Endothelial cell (in vitro differentiated cells): ENCODE measurements around the gene RETREG3. TPM values are rescaled to one million over a fixed set of nuclear protein-coding genes. Genes with fewer than 3 reads are reported as not detected.
"Not testable (repeated sequence)": the region's sequence is repeated elsewhere in the genome, so short reads cannot be mapped to it uniquely, and the experiment has no call there.

Source experiments
- DNase-seq: peaks from one replicate; pipeline ENCODE4 v3.0.0; 2021; ENCODE audit warnings: low spot score
- H3K27ac Mint-ChIP-seq: one replicate; pipeline ENCODE4 v1.8.0; 2021; ENCODE audit warnings: mixed read lengths, inconsistent platforms; ENCODE audit not compliant: unreplicated experiment
- H3K27me3 Mint-ChIP-seq: one replicate; pipeline ENCODE4 v1.8.0; 2021; ENCODE audit warnings: mild to moderate bottlenecking, moderate library complexity, mixed read lengths, inconsistent platforms; ENCODE audit not compliant: unreplicated experiment
- H3K36me3 Mint-ChIP-seq: one replicate; pipeline ENCODE4 v1.8.0; 2021; ENCODE audit warnings: mild to moderate bottlenecking, low read depth, mixed read lengths, inconsistent platforms; ENCODE audit not compliant: unreplicated experiment
- H3K4me1 Mint-ChIP-seq: one replicate; pipeline ENCODE4 v1.8.0; 2021; ENCODE audit warnings: mild to moderate bottlenecking, mixed read lengths, inconsistent platforms; ENCODE audit not compliant: unreplicated experiment
- H3K4me3 Mint-ChIP-seq: one replicate; pipeline ENCODE4 v1.8.0; 2021; ENCODE audit warnings: mild to moderate bottlenecking, mixed read lengths, inconsistent platforms; ENCODE audit not compliant: unreplicated experiment
- H3K9me3 Mint-ChIP-seq: one replicate; pipeline ENCODE4 v1.8.0; 2021; ENCODE audit warnings: mixed read lengths, inconsistent platforms; ENCODE audit not compliant: unreplicated experiment
- total RNA-seq: library from RNA; stranded (reverse); fragmentation: NEBNext Ultra II Directional; extraction: Animal tissue kit (Norgen Biotek cat#: 25700); gene quantifications from one replicate; pipeline ENCODE4 v1.2.1, GENCODE V29; 2021; ENCODE audit not compliant: unreplicated experiment
- TF ChIP-seq, protein P1 (sequence below): fragments of 200-600 bp; sonication (generic); IDR thresholded peaks from one replicate; pipeline ENCODE4 v1.5.0; 2021; ENCODE audit warnings: antibody characterized with exemption; ENCODE audit not compliant: unreplicated experiment

Gene RETREG3
- total RNA-seq, 1 donor from 2014 or later = 92.1 TPM

DNA sequence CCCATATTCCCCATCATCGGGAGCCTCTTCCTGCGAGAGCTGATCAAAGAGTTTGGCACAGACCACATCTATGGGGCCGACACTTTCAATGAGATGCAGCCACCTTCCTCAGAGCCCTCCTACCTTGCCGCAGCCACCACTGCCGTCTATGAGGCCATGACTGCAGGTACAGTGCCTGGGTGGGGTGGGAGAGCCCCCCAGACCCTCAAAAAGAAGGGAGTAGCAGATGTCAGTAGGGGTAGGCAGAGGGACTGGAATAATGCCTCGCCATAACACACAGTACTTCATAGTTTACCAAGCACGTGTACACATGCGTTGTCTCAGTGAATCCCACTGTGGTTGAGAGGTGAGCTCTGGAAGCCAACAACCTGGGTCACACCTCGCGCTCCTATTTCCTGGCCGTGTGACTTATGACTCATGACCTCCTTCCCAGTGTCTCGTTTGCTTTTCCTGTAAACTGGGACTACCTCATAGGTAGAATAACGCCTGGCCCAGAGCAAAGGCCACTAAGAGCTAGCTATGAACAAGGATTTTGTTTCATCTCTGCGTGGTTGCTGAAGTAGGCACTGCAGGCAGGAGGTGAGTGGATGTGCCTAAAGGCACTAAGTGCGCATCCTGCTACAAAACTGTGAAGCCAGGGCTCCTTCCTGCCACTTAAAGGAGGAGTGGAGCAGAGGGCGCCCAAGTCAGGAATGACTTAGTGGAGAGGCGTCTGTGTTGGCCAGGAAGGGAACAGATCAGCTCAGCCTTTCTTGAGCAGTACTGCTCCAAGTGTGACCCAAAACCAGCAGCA is 67.9 kb downstream of the RETREG3 start:
- Mint-ChIP-seq H3K36me3 (peaks cover 15% of the 10 kb centered on the region), H3K4me3 (no peak overlapping the region), H3K9me3 (no peaks in the 10 kb centered on the region), H3K4me1 (peaks cover 10% of the 10 kb centered on the region), H3K27ac (peak overlapping the region; percentile 64), H3K27me3 (peaks cover 13% of the 10 kb centered on the region)
- TF ChIP-seq, protein P1, sequence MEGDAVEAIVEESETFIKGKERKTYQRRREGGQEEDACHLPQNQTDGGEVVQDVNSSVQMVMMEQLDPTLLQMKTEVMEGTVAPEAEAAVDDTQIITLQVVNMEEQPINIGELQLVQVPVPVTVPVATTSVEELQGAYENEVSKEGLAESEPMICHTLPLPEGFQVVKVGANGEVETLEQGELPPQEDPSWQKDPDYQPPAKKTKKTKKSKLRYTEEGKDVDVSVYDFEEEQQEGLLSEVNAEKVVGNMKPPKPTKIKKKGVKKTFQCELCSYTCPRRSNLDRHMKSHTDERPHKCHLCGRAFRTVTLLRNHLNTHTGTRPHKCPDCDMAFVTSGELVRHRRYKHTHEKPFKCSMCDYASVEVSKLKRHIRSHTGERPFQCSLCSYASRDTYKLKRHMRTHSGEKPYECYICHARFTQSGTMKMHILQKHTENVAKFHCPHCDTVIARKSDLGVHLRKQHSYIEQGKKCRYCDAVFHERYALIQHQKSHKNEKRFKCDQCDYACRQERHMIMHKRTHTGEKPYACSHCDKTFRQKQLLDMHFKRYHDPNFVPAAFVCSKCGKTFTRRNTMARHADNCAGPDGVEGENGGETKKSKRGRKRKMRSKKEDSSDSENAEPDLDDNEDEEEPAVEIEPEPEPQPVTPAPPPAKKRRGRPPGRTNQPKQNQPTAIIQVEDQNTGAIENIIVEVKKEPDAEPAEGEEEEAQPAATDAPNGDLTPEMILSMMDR = no peak
- no peak for DNase-seq

DNA sequence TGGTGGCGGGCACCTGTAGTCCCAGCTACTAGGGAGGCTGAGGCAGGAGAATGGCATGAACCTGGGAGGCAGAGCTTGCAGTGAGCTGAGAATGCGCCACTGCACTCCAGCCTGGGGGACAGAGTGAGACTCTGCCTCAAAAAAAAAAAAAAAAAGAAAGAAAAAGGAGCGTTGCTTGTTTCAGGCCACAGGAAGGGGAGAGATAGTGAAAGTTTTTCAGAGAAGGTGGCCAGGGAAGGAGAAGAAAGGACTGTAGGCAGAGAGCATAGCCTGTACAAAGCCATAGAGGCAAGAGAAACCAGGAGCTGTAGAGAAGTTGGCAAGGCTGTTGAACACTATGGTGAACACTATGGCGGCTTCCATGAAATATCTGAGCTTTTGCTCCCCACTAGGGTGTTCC is 68.6 kb downstream of the RETREG3 start:
- H3K9me3 Mint-ChIP-seq, DNase-seq, H3K4me3 Mint-ChIP-seq: not testable (repeated sequence)
- Mint-ChIP-seq H3K27ac (peak overlapping the region; percentile 36), H3K27me3 (peaks cover 13% of the 10 kb centered on the region), H3K36me3 (peaks cover 15% of the 10 kb centered on the region), H3K4me1 (peaks cover 12% of the 10 kb centered on the region)

DNA sequence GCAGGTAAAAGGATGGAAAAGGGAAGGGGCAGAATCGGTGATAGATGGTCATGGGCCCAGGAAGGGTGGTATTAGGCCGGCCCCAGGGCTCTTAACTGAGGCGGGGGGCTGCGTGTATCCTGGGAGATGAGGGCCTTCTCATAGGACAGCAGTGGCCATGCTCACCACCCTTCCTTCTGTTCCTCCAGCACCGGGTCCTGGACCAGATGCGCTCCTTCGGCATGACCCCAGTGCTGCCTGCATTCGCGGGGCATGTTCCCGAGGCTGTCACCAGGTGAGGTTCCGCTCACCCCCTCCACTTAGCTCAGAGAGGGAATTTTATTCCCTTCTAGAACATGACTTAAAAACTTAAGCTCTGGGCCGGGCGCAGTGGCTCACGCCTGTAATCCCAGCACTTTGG is 70.7 kb downstream of the RETREG3 start:
- TF ChIP-seq, protein P1 = no peak
- no peak for DNase-seq
- H3K4me1 Mint-ChIP-seq = peaks cover 16% of the 10 kb centered on the region
- H3K4me3 Mint-ChIP-seq = no peak overlapping the region
- H3K36me3 Mint-ChIP-seq = peaks cover 15% of the 10 kb centered on the region
- H3K27me3 Mint-ChIP-seq = peaks cover 7% of the 10 kb centered on the region
- no peaks in the 10 kb centered on the region for H3K9me3 Mint-ChIP-seq
- no peak overlapping the region for H3K27ac Mint-ChIP-seq

DNA sequence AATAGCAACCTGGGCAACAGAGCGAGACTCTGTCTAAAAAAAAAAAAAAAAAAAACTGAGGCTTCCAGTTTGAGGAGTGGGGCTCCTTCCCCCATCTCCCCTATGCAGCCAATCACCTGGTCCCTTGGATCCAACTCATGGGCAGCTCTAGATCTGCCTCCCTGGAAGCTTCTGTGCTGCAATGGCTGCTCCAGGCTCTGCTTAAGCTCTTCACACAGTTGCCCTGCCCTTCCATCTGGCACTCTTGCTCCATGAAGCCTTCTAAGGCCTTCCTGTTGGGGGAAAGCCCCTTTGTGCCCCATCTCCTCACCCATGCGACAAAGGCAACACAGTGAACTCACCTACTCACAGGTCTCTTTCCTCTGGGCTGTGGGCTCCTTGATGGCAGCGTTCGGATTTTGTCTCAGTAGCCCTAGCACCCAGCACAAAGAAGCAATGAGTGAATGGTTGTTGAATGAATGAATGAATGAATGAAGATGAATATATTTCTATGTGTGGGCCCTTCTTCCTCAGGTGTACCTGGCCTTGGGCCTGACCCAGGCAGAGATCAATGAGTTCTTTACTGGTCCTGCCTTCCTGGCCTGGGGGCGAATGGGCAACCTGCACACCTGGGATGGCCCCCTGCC is 71.2 kb downstream of the RETREG3 start:
- Mint-ChIP-seq H3K4me3 (peak overlapping the region; percentile 74), H3K9me3 (no peaks in the 10 kb centered on the region), H3K36me3 (peaks cover 15% of the 10 kb centered on the region), H3K27ac (peak overlapping the region; percentile 64), H3K27me3 (peaks cover 7% of the 10 kb centered on the region), H3K4me1 (peaks cover 16% of the 10 kb centered on the region)
- TF ChIP-seq, protein P1 = no peak
- no peak for DNase-seq

DNA sequence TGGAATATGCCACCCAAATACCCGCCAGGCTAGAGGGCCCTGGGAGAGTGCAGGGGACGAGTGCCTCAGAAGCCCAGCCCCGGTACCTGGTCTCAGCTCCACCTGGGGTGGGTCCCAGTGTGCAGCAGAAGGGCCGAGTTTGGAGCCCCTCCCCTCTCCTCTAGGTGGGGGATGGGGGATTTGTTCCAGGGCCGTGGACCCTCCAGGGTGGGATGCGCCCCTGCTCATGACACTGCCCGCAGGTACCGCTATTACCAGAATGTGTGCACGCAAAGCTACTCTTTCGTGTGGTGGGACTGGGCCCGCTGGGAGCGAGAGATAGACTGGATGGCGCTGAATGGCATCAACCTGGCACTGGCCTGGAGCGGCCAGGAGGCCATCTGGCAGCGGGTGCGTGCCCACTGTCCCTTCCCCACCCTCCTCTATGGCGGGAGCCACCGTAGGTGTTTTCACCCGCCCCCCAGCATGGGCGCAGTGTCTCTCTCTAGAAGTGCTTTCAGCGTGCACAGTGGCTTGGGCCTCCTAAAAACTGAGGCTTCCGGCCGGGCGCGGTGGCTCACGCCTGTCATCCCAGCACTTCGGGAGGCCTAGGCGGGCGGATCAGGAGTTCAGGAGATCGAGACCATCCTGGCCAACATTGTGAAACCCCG is 71.9 kb downstream of the RETREG3 start:
- no peak for DNase-seq
- Mint-ChIP-seq H3K27ac (no peak overlapping the region), H3K4me1 (peaks cover 16% of the 10 kb centered on the region), H3K36me3 (peaks cover 15% of the 10 kb centered on the region), H3K9me3 (no peaks in the 10 kb centered on the region), H3K27me3 (peaks cover 7% of the 10 kb centered on the region), H3K4me3 (peak overlapping the region; percentile 86)
- TF ChIP-seq, protein P1 = no peak
